ENCODE data around the gene FAM227A.

The FAM227A gene

DNA sequence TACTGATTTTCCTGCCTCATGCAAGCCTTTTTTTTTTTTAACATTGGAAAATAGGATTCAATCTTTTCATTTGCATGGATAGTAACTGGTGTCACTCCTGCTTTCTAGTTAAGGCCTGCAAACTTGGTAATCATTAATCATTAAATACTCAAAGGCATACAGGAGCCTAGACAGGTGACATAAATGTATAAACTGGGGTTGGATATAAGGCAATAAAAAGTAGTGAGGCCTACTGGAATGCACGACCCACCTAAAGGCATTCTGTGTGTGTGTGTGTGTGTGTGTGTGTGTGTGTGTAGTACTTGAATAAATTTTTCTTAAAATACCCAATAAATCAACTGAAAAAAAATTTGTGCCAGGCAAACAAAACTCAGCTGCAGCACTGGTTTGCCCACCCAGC, 33.5 kb upstream of the FAM227A start:
- TF ChIP-seq, protein P1, sequence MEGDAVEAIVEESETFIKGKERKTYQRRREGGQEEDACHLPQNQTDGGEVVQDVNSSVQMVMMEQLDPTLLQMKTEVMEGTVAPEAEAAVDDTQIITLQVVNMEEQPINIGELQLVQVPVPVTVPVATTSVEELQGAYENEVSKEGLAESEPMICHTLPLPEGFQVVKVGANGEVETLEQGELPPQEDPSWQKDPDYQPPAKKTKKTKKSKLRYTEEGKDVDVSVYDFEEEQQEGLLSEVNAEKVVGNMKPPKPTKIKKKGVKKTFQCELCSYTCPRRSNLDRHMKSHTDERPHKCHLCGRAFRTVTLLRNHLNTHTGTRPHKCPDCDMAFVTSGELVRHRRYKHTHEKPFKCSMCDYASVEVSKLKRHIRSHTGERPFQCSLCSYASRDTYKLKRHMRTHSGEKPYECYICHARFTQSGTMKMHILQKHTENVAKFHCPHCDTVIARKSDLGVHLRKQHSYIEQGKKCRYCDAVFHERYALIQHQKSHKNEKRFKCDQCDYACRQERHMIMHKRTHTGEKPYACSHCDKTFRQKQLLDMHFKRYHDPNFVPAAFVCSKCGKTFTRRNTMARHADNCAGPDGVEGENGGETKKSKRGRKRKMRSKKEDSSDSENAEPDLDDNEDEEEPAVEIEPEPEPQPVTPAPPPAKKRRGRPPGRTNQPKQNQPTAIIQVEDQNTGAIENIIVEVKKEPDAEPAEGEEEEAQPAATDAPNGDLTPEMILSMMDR (IDR thresholded peaks at IDR 0.05; ENCODE audit: low read depth, low read length): no peak
- H3K4me3 ChIP-seq (ENCODE audit: low read depth, low read length): no peak overlapping the region

DNA sequence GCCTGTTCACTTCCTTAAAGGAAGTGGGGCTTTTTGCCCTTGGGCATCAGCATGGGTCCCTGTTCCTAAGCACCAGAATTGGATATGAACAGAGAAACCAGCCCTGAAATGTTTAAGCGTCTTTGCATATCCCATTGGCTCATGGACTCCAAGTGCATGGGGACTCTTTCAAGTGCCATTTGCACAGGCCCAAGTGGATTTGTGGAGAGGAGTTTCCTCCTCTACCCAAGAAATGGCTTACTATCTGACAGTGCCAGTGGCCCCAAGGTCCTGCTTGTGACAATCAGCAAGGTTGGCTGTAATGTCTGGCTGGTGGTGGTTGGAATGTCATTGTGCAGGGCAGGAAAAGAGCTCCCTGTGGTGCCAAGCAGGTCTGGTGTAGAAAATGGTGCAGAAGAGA, 29.6 kb upstream of the FAM227A start:
- TF ChIP-seq, protein P1 (IDR thresholded peaks at IDR 0.05; ENCODE audit: low read depth, low read length): no peak
- H3K4me3 ChIP-seq (ENCODE audit: low read depth, low read length): no peak overlapping the region

DNA sequence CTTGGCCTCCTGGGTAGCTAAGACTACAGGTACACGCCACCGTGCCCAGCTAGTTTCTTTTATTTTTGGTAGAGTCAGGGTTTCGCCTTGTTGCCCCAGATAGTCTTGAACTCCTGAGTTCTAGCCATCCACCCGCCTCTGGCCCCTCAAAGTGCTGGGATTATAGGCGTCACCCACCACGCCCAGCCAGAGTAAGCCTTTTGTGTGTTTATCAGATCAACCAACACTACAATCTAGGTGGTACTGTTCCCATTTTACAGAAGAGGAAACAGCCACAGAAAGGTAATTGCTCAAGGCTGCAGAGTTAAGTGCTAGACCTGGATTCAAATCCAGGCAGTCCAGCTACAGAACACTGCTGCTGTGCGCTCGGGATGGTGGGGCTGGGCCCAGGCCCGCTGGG, 28.7 kb upstream of the FAM227A start:
- no peak overlapping the region for H3K4me3 ChIP-seq (ENCODE audit: low read depth, low read length)
- TF ChIP-seq, protein P1 (IDR thresholded peaks at IDR 0.05; ENCODE audit: low read depth, low read length): no peak

DNA sequence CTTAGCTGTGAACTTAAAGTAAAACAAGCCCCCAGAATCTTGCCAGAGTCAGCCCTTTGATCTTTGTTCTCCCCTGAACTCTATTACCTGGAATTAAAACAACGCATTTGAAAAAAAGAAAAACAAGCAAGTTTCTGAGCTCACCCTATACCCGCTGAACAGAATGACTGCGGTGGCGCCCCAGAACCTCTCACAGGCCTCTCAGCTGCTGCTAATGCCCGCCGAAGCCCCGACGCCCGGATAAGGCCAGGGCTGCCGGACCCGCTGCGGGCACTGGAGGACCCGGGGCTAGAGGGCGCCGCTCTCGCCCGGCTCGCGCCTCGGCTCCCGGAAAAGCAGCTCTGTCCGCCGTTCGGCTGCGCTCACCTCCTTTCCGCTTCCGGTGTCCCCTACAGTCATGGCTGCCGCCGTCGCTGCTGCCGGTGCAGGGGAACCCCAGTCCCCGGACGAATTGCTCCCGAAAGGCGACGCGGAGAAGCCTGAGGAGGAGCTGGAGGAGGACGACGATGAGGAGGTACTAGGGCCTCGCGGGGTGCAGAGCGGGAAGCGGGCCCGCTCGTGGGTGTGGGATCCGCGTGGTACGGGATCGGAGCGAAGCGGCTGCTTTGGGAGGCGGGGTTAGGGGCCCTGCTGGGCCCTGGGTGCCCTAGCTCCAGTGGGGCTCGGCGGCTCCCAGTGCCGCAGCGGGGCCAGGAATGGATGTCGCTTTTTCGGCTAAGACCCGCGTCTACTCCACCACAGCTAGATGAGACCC, 25.6 kb upstream of the FAM227A start, which contains the start of gene TOMM22:
TSS of gene TOMM22 (plus strand) at position 376 of the 754 bp plus-strand sequence. CDS start at position 398, 22 bp downstream.
- TF ChIP-seq, protein P1 (IDR thresholded peaks at IDR 0.05; ENCODE audit: low read depth, low read length): peak; percentile 30
- peak within 1 kb of the TSS; percentile 97 for H3K4me3 ChIP-seq (ENCODE audit: low read depth, low read length)

DNA sequence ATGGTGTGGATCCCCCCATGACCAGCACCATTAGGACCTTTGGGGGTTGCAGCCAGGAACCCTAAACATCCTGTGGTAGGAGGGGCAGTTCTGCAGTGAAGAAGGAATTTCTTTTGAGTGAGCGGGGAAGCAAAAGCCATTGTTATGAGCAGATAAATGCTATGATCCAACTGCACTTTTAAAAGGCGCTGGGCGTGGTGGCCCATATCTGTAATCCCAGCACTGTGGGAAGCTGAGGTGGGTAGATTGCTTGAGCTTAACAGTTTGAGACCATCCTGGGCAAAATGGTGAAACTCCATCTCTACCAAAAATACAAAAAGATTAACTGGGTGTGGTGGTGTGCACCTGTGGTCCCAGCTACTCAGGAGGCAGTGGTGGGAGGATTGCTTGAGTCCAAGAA, 19.6 kb upstream of the FAM227A start:
- no peak overlapping the region for H3K4me3 ChIP-seq (ENCODE audit: low read depth, low read length)
- TF ChIP-seq, protein P1 (IDR thresholded peaks at IDR 0.05; ENCODE audit: low read depth, low read length): no peak

DNA sequence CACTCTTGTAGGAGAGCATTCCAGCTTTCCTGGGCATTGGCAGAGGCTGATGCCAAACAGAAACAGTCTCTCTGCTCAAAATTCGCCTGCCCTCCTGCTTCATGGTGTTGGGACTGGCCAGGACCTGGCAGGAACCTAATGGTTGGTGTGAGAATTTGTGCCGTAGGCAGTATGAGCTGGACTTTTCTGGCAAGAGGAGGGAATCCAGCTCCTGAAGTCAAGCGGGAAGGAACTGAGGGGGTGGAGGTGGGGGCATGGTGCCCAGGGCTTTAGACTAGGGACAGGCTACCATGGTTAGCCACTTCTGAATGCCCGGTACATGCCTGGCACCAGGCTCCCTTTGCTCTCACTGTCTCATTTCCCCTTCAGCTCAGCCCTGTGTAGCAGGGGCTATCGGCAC, 18.7 kb upstream of the FAM227A start:
- H3K4me3 ChIP-seq (ENCODE audit: low read depth, low read length): no peak overlapping the region
- TF ChIP-seq, protein P1 (IDR thresholded peaks at IDR 0.05; ENCODE audit: low read depth, low read length): no peak

DNA sequence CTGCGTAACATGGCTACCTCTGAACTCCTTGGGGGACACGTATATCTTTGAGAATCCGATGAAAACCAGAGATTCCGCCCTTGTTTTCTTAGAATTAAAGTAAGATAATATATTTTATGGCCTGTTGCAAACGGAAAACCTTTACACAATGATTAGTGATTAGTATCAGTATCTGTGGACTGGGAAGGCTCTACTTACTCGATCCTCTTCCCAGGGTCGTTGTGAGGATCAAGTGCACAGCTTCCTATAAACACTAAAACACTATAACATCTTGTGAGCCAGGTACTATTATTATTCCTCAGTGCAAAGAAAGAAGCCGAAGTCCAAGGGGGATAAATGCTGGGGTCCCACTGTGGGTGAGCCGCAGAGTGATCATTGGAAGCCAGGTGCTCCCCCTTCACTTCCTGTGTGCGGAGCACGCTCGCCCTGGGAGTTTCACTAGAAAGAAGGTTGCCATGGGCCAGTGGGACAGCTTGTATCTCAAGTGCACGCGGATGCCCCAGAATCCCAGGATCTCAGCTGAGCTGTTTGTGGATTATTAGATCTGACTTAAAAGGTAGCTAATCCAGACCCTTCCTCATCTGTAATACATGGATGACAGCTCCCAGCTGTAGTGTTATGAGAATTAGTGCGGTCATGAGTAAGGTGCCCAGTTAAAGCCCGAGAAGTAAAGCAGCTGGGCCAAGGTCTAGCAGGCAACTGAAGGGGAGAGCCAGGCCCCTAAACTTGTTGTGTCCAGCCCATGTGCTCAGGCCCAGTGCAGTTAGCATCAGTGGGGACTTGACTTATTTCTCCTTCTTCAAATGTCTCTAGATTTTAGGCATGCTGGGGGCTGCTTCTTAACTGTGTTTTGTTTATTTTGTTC, 1.1 kb upstream of the FAM227A start:
- peak overlapping the region; percentile 71 for H3K4me3 ChIP-seq (ENCODE audit: low read depth, low read length)
- TF ChIP-seq, protein P1 (IDR thresholded peaks at IDR 0.05; ENCODE audit: low read depth, low read length): no peak

Measured in WI38 (cell line).